Activated CD4-positive, alpha-beta T cell treated with anti-CD3 and anti-CD28 coated beads, Interleukin-2, amount 10 ng/mL, durations not matched to agents 7 days and 5 days (primary cell): ENCODE measurements around the gene SELENOI. TPM values are rescaled to one million over a fixed set of nuclear protein-coding genes. Genes with fewer than 3 reads are reported as not detected.
"Not testable (repeated sequence)": the region's sequence is repeated elsewhere in the genome, so short reads cannot be mapped to it uniquely, and the experiment has no call there.

ENCODE experiments used
- CTCF ChIA-PET: fragments of 350-600 bp; sonication (Branson Sonifier 250); formaldehyde crosslinking; loops from one replicate; lab custom pipeline; 2021; ENCODE audit warnings: antibody characterized with exemption; lab: Charles Lee
- POLR2A ChIA-PET: fragments of 350-600 bp; sonication (Branson Sonifier 250); formaldehyde crosslinking; loops from one replicate; lab custom pipeline; 2021; ENCODE audit warnings: antibody characterized with exemption; lab: Charles Lee
- DNase-seq: peaks from one replicate; pipeline ENCODE4 v3.0.0-alpha.2; 2020
- H3K27ac Mint-ChIP-seq: one replicate; pipeline ENCODE4 v1.8.0; 2021; ENCODE audit warnings: mild to moderate bottlenecking, moderate library complexity, mixed read lengths
- H3K27me3 Mint-ChIP-seq: one replicate; pipeline ENCODE4 v1.8.0; 2021; ENCODE audit warnings: mixed read lengths
- H3K36me3 Mint-ChIP-seq: one replicate; pipeline ENCODE4 v1.8.0; 2021; ENCODE audit warnings: low read depth, mixed read lengths
- H3K4me1 Mint-ChIP-seq: one replicate; pipeline ENCODE4 v1.8.0; 2021; ENCODE audit warnings: mixed read lengths
- H3K4me3 Mint-ChIP-seq: one replicate; pipeline ENCODE4 v1.8.0; 2021; ENCODE audit warnings: mild to moderate bottlenecking, moderate library complexity, mixed read lengths
- H3K9me3 Mint-ChIP-seq: one replicate; pipeline ENCODE4 v1.8.0; 2021; ENCODE audit warnings: mixed read lengths
- total RNA-seq, 2 experiments: library from RNA; stranded (reverse); gene quantifications; one replicate each; pipeline ENCODE4 v1.2.3, GENCODE V29; 2021

SELENOI gene
- total RNA-seq = 10 to 100 TPM; 26.9 to 29.7 TPM

- no peaks in the 10 kb centered on the region for H3K27me3 Mint-ChIP-seq
- peaks cover 37% of the 10 kb centered on the region for H3K4me1 Mint-ChIP-seq
- H3K36me3 Mint-ChIP-seq = peaks cover 7% of the 10 kb centered on the region
- peak within 1 kb of the TSS; percentile 95 for H3K4me3 Mint-ChIP-seq
- DNase-seq = peak; percentile 99
- CTCF ChIA-PET = interaction anchor here (0.6 to 1.5 kb wide), 8 partner anchors 8 to 375 kb away, joined by 3 to 7 read pairs (median 3); no protein-coding TSS in a partner anchor
- POLR2A ChIA-PET = interaction anchor here (0.6 kb wide), 1 partner anchor 10 kb away, joined by 3 read pairs; no protein-coding TSS in a partner anchor
- H3K27ac Mint-ChIP-seq = peak within 1 kb of the TSS; percentile 97
- H3K9me3 Mint-ChIP-seq = no peaks in the 10 kb centered on the region
Measured at GRCh38 chr2:26345545-26346453, at the start of gene SELENOI. Gene SELENOI (plus strand): TSS chr2:26346143. CDS start chr2:26346233, 90 bp downstream.

- H3K4me3 Mint-ChIP-seq = no peak overlapping the region
- H3K4me1 Mint-ChIP-seq = no peaks in the 10 kb centered on the region
- CTCF ChIA-PET = interaction anchor here (1.0 to 1.6 kb wide), 2 partner anchors 19 to 55 kb away, joined by 3 to 4 read pairs; no protein-coding TSS in a partner anchor
- no peak overlapping the region for H3K27ac Mint-ChIP-seq
- H3K36me3 Mint-ChIP-seq = no peaks in the 10 kb centered on the region
- no peak for DNase-seq
- no peaks in the 10 kb centered on the region for H3K9me3 Mint-ChIP-seq
- peaks cover 5% of the 10 kb centered on the region for H3K27me3 Mint-ChIP-seq
- POLR2A ChIA-PET = no interaction called here
Measured at GRCh38 chr2:26297061-26297460, 48.9 kb upstream of the SELENOI start.

GRCh38 chr2:26298286-26298637, 47.7 kb upstream of the SELENOI start:
- Mint-ChIP-seq H3K4me1 (no peaks in the 10 kb centered on the region), H3K27ac (no peak overlapping the region), H3K4me3 (no peak overlapping the region), H3K36me3 (no peaks in the 10 kb centered on the region), H3K9me3 (no peaks in the 10 kb centered on the region), H3K27me3 (peaks cover 5% of the 10 kb centered on the region)
- POLR2A ChIA-PET = no interaction called here
- CTCF ChIA-PET = interaction anchor here (0.7 to 1.6 kb wide), 2 partner anchors 18 to 456 kb away, joined by 4 read pairs; no protein-coding TSS in a partner anchor
- no peak for DNase-seq

DNA sequence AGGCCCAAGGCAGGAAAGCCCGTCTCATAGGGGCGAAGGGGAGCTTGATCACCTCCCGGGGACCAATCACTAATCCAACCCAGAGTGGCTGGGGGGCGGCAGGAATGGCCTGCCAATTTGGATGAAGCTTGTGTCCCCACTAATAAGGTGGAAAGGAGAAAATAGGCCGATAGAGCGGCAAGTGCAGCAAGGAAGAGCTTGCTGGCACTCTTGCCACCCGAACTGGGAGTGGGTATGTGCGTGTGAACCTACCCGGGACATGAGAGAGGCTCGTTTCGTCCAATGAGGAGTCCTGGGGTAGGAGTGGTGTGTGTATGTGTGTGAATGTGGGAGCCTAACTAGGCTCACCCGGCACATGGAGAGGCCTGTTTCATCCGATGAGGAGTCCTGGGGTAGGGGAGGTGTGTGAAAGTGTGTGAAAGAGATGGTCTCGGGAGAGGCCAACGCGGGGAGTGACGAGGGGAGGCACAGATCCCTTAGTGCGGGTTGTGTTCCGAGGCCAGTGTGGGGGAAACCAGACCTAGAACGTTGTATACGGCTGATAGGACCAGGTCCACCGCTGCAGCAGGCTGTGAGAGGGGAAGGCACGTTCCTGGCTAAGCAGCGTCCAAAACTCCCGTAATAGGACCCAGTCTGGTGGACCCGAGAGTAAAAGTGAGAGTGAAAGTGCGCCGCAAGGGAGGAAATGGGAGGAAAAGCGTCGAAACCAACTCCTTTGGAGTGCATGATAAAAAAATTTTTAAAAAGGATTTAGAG, 47.1 kb upstream of the SELENOI start:
- no peak overlapping the region for H3K4me3 Mint-ChIP-seq
- CTCF ChIA-PET = interaction anchor here (1.3 to 1.7 kb wide), 3 partner anchors 11 to 19 kb away, joined by 3 to 4 read pairs (median 3); no protein-coding TSS in a partner anchor
- H3K27ac Mint-ChIP-seq = no peak overlapping the region
- POLR2A ChIA-PET = no interaction called here
- peak; percentile 37 for DNase-seq
- peaks cover 5% of the 10 kb centered on the region for H3K27me3 Mint-ChIP-seq
- no peaks in the 10 kb centered on the region for H3K36me3 Mint-ChIP-seq
- no peaks in the 10 kb centered on the region for H3K9me3 Mint-ChIP-seq
- no peaks in the 10 kb centered on the region for H3K4me1 Mint-ChIP-seq

DNA sequence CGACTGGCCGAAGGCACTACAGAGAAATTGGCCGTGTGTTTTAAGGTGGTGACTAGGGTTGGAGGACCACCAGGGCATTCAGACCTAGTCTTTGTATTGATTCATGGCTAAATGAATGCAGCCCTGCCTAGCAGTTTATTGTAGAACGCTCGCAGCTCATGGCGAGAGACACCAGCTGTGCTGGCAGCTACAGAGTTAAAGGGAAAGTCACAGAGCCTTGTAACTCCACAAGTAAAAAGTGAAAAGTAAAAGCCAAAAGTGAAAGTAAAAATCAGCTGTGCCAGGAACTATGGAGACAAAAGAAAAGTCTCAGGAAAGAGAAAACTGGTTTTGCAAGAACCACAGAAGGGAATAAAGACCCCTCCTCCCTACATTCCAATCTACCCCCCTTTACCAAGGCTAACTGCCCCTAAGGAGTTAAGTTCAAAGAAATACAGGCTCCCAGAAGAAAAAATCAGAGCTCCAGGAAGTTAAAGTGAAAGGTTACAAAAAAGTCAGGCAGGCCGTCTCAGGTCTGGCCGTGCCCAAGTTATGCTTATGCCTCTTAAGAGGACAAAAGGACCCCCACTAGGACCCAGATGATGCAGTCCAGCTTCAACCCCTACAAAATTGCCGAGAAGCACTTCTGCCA, 46.4 kb upstream of the SELENOI start:
- POLR2A ChIA-PET = interaction anchor here (0.5 kb wide), 1 partner anchor 682 kb away, joined by 3 read pairs; no protein-coding TSS in a partner anchor
- Mint-ChIP-seq H3K4me3 (no peak overlapping the region), H3K27ac (no peak overlapping the region), H3K9me3 (no peaks in the 10 kb centered on the region), H3K4me1 (no peaks in the 10 kb centered on the region), H3K27me3 (peaks cover 5% of the 10 kb centered on the region), H3K36me3 (no peaks in the 10 kb centered on the region)
- DNase-seq = peak; percentile 30
- CTCF ChIA-PET = interaction anchor here (1.3 to 1.7 kb wide), 2 partner anchors 10 to 19 kb away, joined by 3 read pairs; no protein-coding TSS in a partner anchor

- POLR2A ChIA-PET = interaction anchor here (0.5 kb wide), 1 partner anchor 682 kb away, joined by 3 read pairs; no protein-coding TSS in a partner anchor
- CTCF ChIA-PET = interaction anchor here (1.3 to 1.7 kb wide), 2 partner anchors 10 to 18 kb away, joined by 3 read pairs; no protein-coding TSS in a partner anchor
- Mint-ChIP-seq H3K4me1 (no peaks in the 10 kb centered on the region), H3K27ac (no peak overlapping the region), H3K27me3 (peaks cover 5% of the 10 kb centered on the region), H3K4me3 (no peak overlapping the region), H3K9me3 (no peaks in the 10 kb centered on the region), H3K36me3 (no peaks in the 10 kb centered on the region)
- DNase-seq = no peak
Measured at GRCh38 chr2:26300234-26300925, 45.6 kb upstream of the SELENOI start.

GRCh38 chr2:26302846-26303245, 43.1 kb upstream of the SELENOI start:
- DNase-seq = no peak
- Mint-ChIP-seq H3K4me3 (no peak overlapping the region), H3K27ac (no peak overlapping the region), H3K9me3 (no peaks in the 10 kb centered on the region), H3K4me1 (no peaks in the 10 kb centered on the region), H3K27me3 (no peaks in the 10 kb centered on the region), H3K36me3 (no peaks in the 10 kb centered on the region)
- ChIA-PET CTCF (no interaction called here), POLR2A (no interaction called here)

DNA sequence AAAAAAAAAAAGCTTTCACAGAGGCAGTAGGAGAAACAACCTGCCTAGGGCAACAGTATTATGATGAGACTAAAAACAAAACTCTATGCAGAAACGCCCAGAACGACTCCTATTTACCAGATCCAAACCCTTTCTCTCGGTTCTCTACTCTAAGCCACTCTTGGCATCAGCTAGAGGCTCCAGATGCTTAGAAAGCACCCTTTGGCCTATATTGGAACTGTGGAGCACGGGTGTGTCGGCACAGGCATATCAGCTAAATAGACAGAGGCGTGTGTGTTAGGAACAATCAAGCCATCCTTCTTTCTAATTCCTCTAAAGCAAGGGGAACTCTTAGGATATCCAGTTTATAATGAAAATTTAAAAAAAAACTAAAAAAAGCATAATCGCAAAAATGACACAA, 40.8 kb upstream of the SELENOI start:
- H3K36me3 Mint-ChIP-seq, POLR2A ChIA-PET, H3K27me3 Mint-ChIP-seq, H3K27ac Mint-ChIP-seq, H3K9me3 Mint-ChIP-seq, H3K4me3 Mint-ChIP-seq, DNase-seq, H3K4me1 Mint-ChIP-seq: not testable (repeated sequence)
- CTCF ChIA-PET = interaction anchor here (0.7 to 1.3 kb wide), 3 partner anchors 17 to 121 kb away, joined by 3 to 4 read pairs (median 3); no protein-coding TSS in a partner anchor

- POLR2A ChIA-PET = no interaction called here
- no peak for DNase-seq
- Mint-ChIP-seq H3K9me3 (no peaks in the 10 kb centered on the region), H3K4me1 (no peaks in the 10 kb centered on the region), H3K36me3 (no peaks in the 10 kb centered on the region), H3K27ac (no peak overlapping the region), H3K4me3 (no peak overlapping the region), H3K27me3 (no peaks in the 10 kb centered on the region)
- CTCF ChIA-PET = interaction anchor here (0.7 to 1.0 kb wide), 3 partner anchors 17 to 156 kb away, joined by 3 to 4 read pairs (median 3); no protein-coding TSS in a partner anchor
Measured at GRCh38 chr2:26305540-26305939, 40.4 kb upstream of the SELENOI start.

GRCh38 chr2:26309921-26310320, 36.0 kb upstream of the SELENOI start:
- DNase-seq = no peak
- Mint-ChIP-seq H3K27me3 (no peaks in the 10 kb centered on the region), H3K9me3 (no peaks in the 10 kb centered on the region), H3K36me3 (no peaks in the 10 kb centered on the region), H3K27ac (no peak overlapping the region), H3K4me3 (no peak overlapping the region), H3K4me1 (no peaks in the 10 kb centered on the region)
- POLR2A ChIA-PET = interaction anchor here (0.6 to 0.7 kb wide), 2 partner anchors 137 to 301 kb away, joined by 3 read pairs; no protein-coding TSS in a partner anchor
- CTCF ChIA-PET = interaction anchor here (1.1 to 1.7 kb wide), 2 partner anchors 9 to 10 kb away, joined by 3 to 7 read pairs; no protein-coding TSS in a partner anchor

- ChIA-PET POLR2A (no interaction called here), CTCF (no interaction called here)
- no peak for DNase-seq
- Mint-ChIP-seq H3K9me3 (no peaks in the 10 kb centered on the region), H3K4me3 (no peak overlapping the region), H3K4me1 (no peaks in the 10 kb centered on the region), H3K27me3 (no peaks in the 10 kb centered on the region), H3K27ac (no peak overlapping the region), H3K36me3 (no peaks in the 10 kb centered on the region)
Measured at GRCh38 chr2:26312471-26312870, 33.5 kb upstream of the SELENOI start.
